HG03354 (cell line): ENCODE data around the gene EVL.
A peak's percentile ranks its signal among the peaks of the same experiment; 100 is the strongest.

Source experiments
- ATAC-seq: cut with Tn5 transposase; IDR thresholded peaks from one replicate; pipeline ENCODE4 v1.9.1; 2021; ENCODE audit warnings: mild to moderate bottlenecking; ENCODE audit not compliant: unreplicated experiment, poor library complexity, severe bottlenecking

The EVL gene

GRCh38 chr14:100191584-100192249 is 126.5 kb downstream of the EVL start:
- no peak for ATAC-seq

GRCh38 chr14:100192250-100192671 is 127.0 kb downstream of the EVL start:
- ATAC-seq = no peak

GRCh38 chr14:100192672-100193416 is 127.6 kb downstream of the EVL start:
- peak; percentile 99 for ATAC-seq
